ENCODE measurements around the gene MNAT1.

The MNAT1 gene

DNA sequence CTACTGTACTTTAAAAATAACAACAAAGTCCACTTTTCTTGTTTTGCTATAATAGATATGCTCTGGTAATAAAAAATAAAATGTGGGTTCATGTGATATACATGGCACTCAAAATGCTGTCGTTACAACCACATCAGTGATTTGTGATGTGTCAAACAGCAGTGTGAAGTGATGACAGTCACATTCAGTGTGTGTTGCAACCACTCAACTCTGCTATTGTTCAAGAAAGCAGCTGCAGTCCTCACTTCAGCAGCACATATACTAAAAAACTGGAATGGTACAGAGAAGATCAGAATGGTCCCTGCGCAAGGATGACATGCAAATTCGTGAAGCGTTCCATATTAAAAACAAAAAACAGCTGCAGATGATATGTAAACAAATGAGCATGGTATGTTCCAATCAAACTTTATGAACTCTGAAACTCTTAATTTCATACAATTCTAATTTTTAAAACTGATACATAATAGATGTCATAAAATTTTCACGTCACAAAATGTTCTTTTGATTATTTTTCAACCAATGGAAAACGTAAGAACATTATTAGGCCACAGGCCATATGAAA is 239.6 kb downstream of the MNAT1 start:
- DNase-seq = no peak

DNA sequence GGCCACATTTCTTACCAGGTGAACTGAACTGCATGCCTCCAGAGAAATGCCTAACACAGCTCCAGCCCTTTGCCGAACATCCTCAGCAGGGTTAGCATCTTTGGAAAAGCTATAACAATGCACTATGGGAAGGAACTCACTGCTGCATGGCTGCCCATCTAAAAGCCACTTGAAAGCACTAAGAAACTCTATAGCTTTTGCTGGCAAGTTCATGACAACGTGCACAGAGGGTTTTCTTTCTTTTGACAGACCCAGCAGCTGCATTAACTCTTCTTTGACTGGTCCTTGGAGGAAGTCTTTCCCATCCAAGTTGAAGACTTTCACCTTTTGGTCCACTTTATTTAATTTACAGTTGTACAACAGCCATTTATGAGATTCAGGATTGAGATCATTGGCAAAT is 241.0 kb downstream of the MNAT1 start:
- peak; percentile 92 for DNase-seq

DNA sequence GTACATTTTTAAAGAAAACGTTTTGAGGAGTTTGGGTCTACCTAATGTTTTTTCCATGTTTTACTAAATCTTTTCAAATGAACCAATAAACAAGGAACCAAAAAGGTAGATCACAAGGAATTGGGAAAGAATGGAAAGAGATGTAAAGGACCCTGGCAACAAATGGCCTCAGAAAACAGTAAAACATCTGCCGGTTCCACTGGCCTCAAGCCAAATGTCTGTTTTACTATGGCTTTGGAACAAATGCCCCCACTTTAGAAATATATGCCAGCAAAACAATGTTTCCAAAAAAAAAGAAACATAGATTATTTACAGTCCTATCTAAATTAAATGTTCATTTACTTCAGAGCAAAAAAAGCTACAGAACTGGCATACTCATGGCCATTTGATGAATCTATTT is 243.3 kb downstream of the MNAT1 start:
- DNase-seq = peak; percentile 29

DNA sequence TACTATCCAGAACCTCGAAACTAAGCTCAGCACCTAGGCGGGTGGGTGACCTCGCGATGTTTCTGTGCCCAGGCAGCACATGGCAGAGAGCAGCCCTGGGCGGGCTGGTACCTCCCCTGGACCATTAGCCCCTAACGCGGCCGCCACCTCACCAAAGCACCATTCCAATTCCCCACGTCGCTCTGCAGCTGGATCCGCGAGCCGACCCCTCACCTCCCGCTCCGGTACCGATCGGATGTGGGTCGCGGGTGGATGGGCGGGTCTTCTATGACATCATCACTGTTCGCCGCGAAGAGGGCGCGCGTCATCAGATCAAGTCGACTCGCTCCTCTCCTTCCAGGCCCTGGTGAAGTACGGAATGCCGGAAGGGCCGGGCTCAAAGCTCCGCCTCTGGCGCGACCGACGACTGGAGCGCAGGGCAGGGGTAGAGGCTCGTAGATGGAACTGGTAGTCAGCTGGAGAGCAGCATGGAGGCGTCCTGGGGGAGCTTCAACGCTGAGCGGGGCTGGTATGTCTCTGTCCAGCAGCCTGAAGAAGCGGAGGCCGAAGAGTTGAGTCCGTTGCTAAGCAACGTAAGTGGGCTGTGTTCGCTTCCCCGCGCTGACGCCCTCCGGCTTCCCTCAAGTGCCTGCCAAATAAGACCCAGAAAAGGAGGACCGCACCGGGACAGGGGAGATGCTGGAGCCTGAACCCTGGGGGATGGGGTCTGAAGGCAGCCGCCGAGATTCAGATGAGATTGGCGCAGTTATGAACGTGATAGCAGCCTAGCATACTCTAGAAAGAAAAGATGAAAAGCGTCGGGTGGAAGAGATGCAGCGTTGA is 246.5 kb downstream of the MNAT1 start, which contains the start of the genes SLC38A6 and TRMT5:
TSS of gene SLC38A6 (plus strand) at position 435 of the 822 bp plus-strand sequence. CDS start at position 468, 33 bp downstream.
TSS of gene TRMT5 (minus strand) at position 269 of the 822 bp plus-strand sequence. CDS start at position 163, 106 bp downstream.
- DNase-seq = peak; percentile 98

DNA sequence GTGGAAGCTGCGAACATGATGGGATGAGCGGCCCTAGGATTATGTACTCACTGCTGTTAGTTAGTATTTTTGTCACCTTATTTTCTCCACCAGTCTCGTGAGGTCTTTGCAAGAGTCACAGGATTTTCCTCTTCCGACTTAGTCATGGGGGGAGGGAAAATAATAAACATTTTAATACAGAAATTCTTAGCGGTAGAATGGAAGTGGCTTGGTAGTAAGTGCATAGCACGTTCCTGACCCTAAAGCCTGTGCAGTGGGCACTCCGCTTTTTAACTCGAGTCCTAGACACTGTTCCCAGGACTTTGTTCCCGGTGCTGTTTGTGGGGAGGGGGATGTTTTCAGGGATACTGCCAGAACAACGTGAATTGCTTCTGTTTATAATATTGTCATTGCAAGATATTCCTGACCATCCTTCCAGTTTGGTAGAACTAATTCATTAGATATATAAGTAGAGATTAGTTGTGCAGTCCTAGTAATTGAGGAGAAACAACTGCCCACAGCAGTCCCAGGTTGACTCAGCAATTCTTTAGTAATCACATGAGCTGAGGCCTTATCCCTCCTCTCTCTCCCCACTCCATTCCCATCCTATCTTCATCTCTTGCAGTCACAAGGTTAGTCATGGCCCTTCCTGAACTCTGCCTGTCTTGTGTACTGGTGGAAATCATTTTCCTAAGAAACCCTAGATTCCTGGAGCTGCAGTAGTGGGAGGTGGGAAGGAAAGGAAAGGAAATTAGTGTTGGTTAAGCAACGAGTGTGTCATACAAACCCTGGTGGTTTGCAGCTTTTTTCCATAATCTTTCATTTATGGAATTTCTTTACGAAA is 247.3 kb downstream of the MNAT1 start:
- DNase-seq = peak; percentile 49

DNA sequence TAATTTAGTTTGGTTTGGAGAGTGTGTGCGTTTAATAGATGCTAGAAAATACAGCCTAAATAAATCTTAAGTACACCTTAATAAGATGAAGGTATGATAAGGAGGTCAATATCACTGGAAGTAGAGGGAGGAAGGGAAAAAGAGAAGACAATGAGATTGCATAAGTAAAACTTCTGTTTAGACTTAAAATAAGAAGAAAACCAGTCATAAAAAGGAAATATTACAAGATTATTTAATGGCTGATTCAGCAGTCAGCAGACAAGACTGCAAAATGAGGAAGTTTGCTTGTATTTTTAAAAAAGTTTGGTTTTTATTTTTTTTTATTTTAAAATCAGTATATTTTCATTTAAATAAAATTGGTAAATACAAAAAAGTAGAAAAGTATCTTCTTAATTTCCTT is 249.6 kb downstream of the MNAT1 start:
- no peak for DNase-seq

DNA sequence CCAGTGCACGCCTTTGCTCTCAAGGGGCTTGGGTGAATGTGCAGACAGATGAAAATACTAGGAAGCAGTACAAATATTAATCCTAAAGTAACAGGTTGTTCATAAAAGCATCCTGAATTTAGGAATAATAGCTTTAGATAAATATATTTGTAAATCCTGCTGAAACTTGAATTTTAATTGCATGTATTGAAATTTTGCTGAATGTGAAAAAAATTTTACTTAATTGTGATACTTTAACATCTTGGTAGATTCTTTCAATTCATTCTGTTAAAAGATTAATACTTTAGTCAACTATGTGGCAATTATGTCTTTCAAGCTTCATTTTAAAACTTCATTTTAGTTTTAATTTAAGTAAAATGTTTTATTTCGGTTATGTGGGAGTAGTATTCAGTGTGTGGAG is 251.9 kb downstream of the MNAT1 start:
- no peak for DNase-seq

DNA sequence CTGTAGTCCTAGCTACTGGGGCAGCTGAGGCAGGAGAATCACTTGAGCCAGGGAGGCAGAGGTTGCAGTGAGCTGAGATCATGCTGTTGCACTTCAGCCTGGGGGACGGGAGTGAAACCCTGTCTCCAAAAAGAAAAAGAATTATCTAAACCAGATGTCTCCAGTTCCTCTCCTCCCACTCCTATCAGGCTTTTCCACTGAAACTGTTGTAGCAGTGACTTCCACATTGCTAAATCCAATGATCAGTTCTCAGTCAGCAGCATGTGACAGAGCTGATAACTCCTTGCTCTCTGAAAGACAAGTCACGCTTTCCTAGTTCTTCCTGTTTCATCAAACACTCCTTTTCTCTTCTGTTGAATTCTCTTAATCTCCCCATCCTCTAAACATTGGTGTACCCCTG is 255.0 kb downstream of the MNAT1 start:
- no peak for DNase-seq

DNA sequence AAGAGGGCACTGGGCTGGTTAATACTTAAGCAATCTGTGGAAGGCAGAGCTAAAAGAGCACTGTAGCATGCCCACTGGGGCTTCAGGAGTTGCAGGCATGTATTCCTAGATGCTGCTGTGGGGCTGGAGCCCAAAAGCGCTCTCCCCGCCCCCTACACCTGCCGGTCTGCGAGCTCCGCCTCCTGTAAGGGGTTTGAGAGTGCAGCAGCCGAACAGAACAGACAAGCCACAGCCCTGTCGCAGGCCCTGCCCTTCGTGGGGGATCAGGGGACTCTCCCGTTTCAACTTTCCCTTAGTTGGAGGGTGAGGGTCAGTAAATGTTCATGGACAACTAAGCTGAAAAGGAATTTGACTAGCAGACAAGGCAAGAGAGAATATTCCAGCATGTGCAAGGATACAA is 264.1 kb downstream of the MNAT1 start:
- DNase-seq = no peak

DNA sequence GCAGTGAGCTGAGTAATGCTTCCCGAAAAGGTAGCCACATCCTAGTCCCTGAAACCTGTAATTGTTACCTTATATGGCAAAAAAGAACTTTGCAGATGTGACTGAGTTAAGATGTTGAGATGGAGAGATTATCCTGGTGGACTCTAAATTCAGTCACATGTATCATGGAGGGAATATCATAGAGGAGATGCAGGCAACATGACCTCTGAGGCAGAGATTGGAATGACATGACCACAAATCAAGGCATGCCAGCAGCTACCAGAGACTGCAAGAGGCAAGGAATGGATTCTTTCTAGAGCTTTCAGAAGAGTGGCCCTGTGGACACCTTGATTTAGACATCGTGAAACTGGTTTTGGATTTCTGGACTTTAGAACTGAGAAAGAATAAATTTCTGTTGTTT is 265.0 kb downstream of the MNAT1 start:
- DNase-seq = no peak

DNA sequence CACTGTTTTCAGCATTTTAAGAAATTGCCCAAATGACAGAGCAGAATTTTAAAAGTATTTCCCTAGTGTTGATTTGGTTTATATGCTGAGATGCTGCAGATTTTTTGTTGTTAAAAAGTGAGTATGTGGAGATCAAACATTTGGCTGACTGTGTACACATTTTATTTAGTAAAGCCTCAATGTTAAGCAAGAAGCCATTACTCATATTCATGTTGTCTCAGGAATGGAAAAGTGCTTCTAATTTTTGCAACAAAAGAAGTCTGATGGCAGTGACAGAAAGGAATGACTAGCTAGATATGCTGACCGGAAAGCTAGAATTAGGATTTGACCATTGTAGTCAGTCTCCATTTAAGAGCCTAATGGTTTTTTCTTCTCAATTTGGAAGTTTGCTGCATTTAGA is 269.0 kb downstream of the MNAT1 start:
- no peak for DNase-seq

DNA sequence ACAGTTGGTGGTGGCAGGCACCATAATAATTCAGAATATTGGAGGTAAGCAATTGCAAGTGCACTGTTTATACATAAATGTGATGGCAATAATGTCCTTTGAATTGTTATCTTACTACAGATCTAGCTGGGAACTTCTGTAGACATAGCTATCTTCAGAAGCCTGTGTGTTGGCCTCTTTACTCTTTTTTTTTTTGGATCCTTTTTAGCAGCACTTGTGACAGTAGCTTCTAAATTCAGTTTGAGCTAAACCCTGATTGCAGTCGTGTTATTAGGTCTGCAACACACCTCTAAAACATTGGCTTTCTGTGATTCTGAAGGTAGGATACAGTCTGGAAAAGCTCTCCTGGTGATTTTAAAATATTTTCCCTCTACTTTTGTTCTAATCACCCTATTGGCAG is 285.0 kb downstream of the MNAT1 start:
- DNase-seq = no peak

Measured in DMS79 treated with DMSO at 0.1 percent for 48 hours (cell line).